ENCODE data around the gene ZBTB8OS. TPM values are rescaled to one million over a fixed set of nuclear protein-coding genes. Genes with fewer than 3 reads are reported as not detected.

ZBTB8OS gene
- total RNA-seq, 1 experiment from 2014 or later = 66.2 TPM

DNA sequence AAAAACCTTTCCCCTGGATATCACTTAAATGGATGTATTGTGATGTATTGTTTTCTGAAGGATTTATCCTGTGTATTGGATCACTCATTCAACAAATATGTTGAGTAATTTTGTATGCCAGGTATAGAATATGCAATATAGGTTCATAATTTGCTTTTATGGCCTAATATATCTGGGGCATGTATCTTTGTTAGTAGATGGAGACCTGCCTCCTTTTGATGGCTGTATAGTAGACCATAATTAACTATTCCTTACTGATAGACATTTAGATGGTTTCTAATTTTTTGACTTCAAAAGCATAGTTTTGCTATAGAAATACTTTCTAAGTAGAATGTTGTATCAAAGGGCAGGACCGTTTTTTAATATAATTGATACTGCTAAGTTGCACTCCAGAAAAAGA, 9.2 kb upstream of the ZBTB8OS start:
- ChIA-PET CTCF (no interaction called here), POLR2A (interaction anchor here (1.4 kb wide), 1 partner anchor 8 kb away, joined by 7 read pairs; the partner anchor contains the start of gene RBBP4)
- DNase-seq (ENCODE audit: unreplicated experiment) = no peak
- no peaks in the 10 kb centered on the region for H3K27me3 Mint-ChIP-seq (ENCODE audit: insufficient read depth, unreplicated experiment)
- intact Hi-C loops (cut with micrococcal nuclease) = no loop called here
- no peak overlapping the region for H3K27ac Mint-ChIP-seq (ENCODE audit: low read depth, unreplicated experiment)
- TF ChIP-seq, protein P1, sequence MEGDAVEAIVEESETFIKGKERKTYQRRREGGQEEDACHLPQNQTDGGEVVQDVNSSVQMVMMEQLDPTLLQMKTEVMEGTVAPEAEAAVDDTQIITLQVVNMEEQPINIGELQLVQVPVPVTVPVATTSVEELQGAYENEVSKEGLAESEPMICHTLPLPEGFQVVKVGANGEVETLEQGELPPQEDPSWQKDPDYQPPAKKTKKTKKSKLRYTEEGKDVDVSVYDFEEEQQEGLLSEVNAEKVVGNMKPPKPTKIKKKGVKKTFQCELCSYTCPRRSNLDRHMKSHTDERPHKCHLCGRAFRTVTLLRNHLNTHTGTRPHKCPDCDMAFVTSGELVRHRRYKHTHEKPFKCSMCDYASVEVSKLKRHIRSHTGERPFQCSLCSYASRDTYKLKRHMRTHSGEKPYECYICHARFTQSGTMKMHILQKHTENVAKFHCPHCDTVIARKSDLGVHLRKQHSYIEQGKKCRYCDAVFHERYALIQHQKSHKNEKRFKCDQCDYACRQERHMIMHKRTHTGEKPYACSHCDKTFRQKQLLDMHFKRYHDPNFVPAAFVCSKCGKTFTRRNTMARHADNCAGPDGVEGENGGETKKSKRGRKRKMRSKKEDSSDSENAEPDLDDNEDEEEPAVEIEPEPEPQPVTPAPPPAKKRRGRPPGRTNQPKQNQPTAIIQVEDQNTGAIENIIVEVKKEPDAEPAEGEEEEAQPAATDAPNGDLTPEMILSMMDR (IDR thresholded peaks at IDR 0.05; ENCODE audit: unreplicated experiment) = no peak
- peaks cover 85% of the 10 kb centered on the region for H3K36me3 Mint-ChIP-seq (ENCODE audit: insufficient read depth, unreplicated experiment)
- no peak overlapping the region for H3K4me3 Mint-ChIP-seq (ENCODE audit: unreplicated experiment)
- peaks cover 8% of the 10 kb centered on the region for H3K4me1 Mint-ChIP-seq (ENCODE audit: insufficient read depth, unreplicated experiment)
- BruUV-seq (replicated peaks) = no TSS peak
- no peaks in the 10 kb centered on the region for H3K9me3 Mint-ChIP-seq (ENCODE audit: unreplicated experiment)

DNA sequence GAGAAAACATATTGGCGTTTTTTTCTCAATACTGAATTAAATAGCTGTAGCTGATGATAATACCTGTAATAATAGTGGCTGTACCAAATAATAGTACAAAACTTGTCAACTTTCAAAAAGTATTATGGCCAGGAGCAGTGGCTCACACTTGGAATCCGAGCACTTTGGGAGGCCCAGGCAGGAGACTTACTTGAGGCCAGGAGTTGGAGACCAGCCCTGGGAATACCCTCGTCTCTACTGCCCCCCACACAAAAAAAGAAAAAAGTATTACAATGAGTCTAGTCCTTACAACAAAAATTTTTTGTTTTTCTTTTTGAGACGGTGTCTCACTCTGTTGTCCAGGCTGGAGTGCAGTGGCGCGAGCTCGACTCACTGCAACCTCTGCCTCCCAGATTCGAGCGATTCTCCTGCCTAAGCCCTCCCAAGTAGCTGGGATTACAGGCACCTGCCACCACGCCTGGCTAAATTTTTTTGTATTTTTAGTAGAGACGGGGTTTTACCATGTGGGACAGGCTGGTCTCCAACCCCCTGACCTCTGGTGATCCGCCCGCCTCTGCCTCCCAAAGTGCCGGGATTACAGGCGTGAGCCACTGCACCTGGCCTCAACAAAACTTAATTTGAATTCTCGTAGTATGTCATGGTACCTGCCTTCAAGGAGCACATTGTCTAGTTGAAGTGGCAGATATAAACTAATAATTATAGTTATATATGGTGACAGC, 2.1 kb upstream of the ZBTB8OS start:
- POLR2A ChIA-PET = interaction anchor here (0.6 to 4.3 kb wide), 12 partner anchors 15 to 300 kb away, joined by 3 to 31 read pairs (median 4); partner anchors contain the start of genes BSDC1, S100PBP and YARS1
- TF ChIP-seq, protein P1 (IDR thresholded peaks at IDR 0.05; ENCODE audit: unreplicated experiment) = no peak
- no peaks in the 10 kb centered on the region for H3K9me3 Mint-ChIP-seq (ENCODE audit: unreplicated experiment)
- H3K4me3 Mint-ChIP-seq (ENCODE audit: unreplicated experiment) = peak overlapping the region; percentile 97
- CTCF ChIA-PET = interaction anchor here (0.6 to 1.3 kb wide), 5 partner anchors 15 to 241 kb away, joined by 3 to 6 read pairs (median 4); no protein-coding TSS in a partner anchor
- H3K27me3 Mint-ChIP-seq (ENCODE audit: insufficient read depth, unreplicated experiment) = no peaks in the 10 kb centered on the region
- H3K4me1 Mint-ChIP-seq (ENCODE audit: insufficient read depth, unreplicated experiment) = peaks cover 14% of the 10 kb centered on the region
- BruUV-seq (replicated peaks) = no TSS peak
- peaks cover 60% of the 10 kb centered on the region for H3K36me3 Mint-ChIP-seq (ENCODE audit: insufficient read depth, unreplicated experiment)
- intact Hi-C loops (cut with micrococcal nuclease) = no loop called here
- DNase-seq (ENCODE audit: unreplicated experiment) = no peak
- H3K27ac Mint-ChIP-seq (ENCODE audit: low read depth, unreplicated experiment) = peak overlapping the region; percentile 100

DNA sequence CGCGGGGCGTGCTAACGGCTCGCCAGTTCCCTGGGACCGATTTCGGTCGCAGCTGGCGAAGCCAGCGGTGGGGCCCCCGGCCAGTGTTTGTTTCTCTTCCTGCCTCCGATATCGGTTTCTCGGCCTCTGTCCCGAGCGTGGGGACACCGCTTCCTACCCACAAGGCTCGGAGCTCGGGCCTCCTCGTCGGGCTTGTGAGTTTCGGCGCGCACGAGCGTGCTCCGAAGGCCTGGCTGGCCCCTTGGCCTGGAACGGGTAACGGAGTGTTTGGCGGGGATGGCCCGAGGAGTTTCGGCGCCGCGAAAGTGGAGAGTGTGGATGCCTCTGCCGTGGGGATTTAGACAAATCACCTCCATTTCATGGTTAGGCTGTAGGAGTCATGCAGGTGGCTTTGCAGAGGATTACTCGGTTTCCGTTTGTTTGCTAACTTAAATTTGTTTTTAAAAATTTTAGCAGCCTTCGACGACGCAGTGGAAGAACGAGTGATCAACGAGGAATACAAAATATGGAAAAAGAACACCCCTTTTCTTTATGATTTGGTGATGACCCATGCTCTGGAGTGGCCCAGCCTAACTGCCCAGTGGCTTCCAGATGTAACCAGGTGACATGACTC, 1.2 kb upstream of the ZBTB8OS start:
- ChIA-PET CTCF (interaction anchor here (0.5 to 1.0 kb wide), 4 partner anchors 21 to 240 kb away, joined by 4 to 5 read pairs (median 4); no protein-coding TSS in a partner anchor), POLR2A (interaction anchor here (0.6 to 4.3 kb wide), 25 partner anchors 8 to 472 kb away, joined by 3 to 31 read pairs (median 4); partner anchors contain the start of genes BSDC1, HDAC1, S100PBP and TXLNA)
- intact Hi-C loops (cut with micrococcal nuclease) = no loop called here
- no TSS peak for BruUV-seq (replicated peaks)
- TF ChIP-seq, protein P1 (IDR thresholded peaks at IDR 0.05; ENCODE audit: unreplicated experiment) = no peak
- no peaks in the 10 kb centered on the region for H3K27me3 Mint-ChIP-seq (ENCODE audit: insufficient read depth, unreplicated experiment)
- no peak for DNase-seq (ENCODE audit: unreplicated experiment)
- peak overlapping the region; percentile 100 for H3K27ac Mint-ChIP-seq (ENCODE audit: low read depth, unreplicated experiment)
- H3K4me3 Mint-ChIP-seq (ENCODE audit: unreplicated experiment) = peak overlapping the region; percentile 97
- peaks cover 14% of the 10 kb centered on the region for H3K4me1 Mint-ChIP-seq (ENCODE audit: insufficient read depth, unreplicated experiment)
- H3K36me3 Mint-ChIP-seq (ENCODE audit: insufficient read depth, unreplicated experiment) = peaks cover 60% of the 10 kb centered on the region
- H3K9me3 Mint-ChIP-seq (ENCODE audit: unreplicated experiment) = no peaks in the 10 kb centered on the region

All from MCF 10A (cell line).